ENCODE measurements around the gene HMOX2. TPM values are rescaled to one million over a fixed set of nuclear protein-coding genes. Genes with fewer than 3 reads are reported as not detected.

Gene HMOX2
- total RNA-seq, 2 donors from 2014 or later = 46.8 to 55.7 TPM

GRCh38 chr16:4455081-4455480 lies 21.1 kb upstream of the HMOX2 start:
- Histone ChIP-seq H3K36me3 (peaks cover 8% of the 10 kb centered on the region), H3K9me3 (no peaks in the 10 kb centered on the region), H3K4me3 (no peak overlapping the region), H3K27me3 (no peaks in the 10 kb centered on the region), H3K9ac (ENCODE audit: low read depth in 2 of 2, low read length in 2 of 2) (no peak overlapping the region), H3K4me1 (no peaks in the 10 kb centered on the region), H3K27ac (no peak overlapping the region)
- intact Hi-C loops (cut with DNase I) = no loop called here
- no peak for DNase-seq
- no peak for TF ChIP-seq CTCF (IDR thresholded peaks at IDR 0.05)

GRCh38 chr16:4455951-4456350 lies 20.2 kb upstream of the HMOX2 start:
- Histone ChIP-seq H3K4me1 (no peaks in the 10 kb centered on the region), H3K4me3 (no peak overlapping the region), H3K9me3 (no peaks in the 10 kb centered on the region), H3K27me3 (no peaks in the 10 kb centered on the region), H3K36me3 (no peaks in the 10 kb centered on the region), H3K9ac (ENCODE audit: low read depth in 2 of 2, low read length in 2 of 2) (no peak overlapping the region), H3K27ac (no peak overlapping the region)
- intact Hi-C loops (cut with DNase I) = no loop called here
- no peak for TF ChIP-seq CTCF (IDR thresholded peaks at IDR 0.05)
- DNase-seq = no peak

GRCh38 chr16:4460936-4461249 lies 15.3 kb upstream of the HMOX2 start:
- intact Hi-C loops (cut with DNase I) = no loop called here
- Histone ChIP-seq H3K4me1 (no peaks in the 10 kb centered on the region), H3K36me3 (peaks cover 8% of the 10 kb centered on the region), H3K27ac (no peak overlapping the region), H3K27me3 (no peaks in the 10 kb centered on the region), H3K4me3 (no peak overlapping the region), H3K9me3 (no peaks in the 10 kb centered on the region), H3K9ac (ENCODE audit: low read depth in 2 of 2, low read length in 2 of 2) (no peak overlapping the region)
- DNase-seq = no peak
- TF ChIP-seq CTCF (IDR thresholded peaks at IDR 0.05) = no peak

- intact Hi-C loops (cut with DNase I) = no loop called here
- Histone ChIP-seq H3K27ac (no peak overlapping the region), H3K9ac (ENCODE audit: low read depth in 2 of 2, low read length in 2 of 2) (no peak overlapping the region), H3K27me3 (no peaks in the 10 kb centered on the region), H3K4me3 (no peak overlapping the region), H3K9me3 (no peaks in the 10 kb centered on the region), H3K4me1 (no peaks in the 10 kb centered on the region), H3K36me3 (peaks cover 8% of the 10 kb centered on the region)
- no peak for DNase-seq
- no peak for TF ChIP-seq CTCF (IDR thresholded peaks at IDR 0.05)
These were observed 14.7 kb upstream of the HMOX2 start for GRCh38 chr16:4461250-4462085.

- peaks cover 8% of the 10 kb centered on the region for H3K36me3 ChIP-seq
- DNase-seq = no peak
- intact Hi-C loops (cut with DNase I) = no loop called here
- H3K9me3 ChIP-seq = no peaks in the 10 kb centered on the region
- H3K27me3 ChIP-seq = no peaks in the 10 kb centered on the region
- H3K27ac ChIP-seq = no peak overlapping the region
- H3K9ac ChIP-seq (ENCODE audit: low read depth in 2 of 2, low read length in 2 of 2) = no peak overlapping the region
- no peak overlapping the region for H3K4me3 ChIP-seq
- TF ChIP-seq CTCF (IDR thresholded peaks at IDR 0.05) = no peak
- H3K4me1 ChIP-seq = no peaks in the 10 kb centered on the region
These were observed 12.6 kb upstream of the HMOX2 start for GRCh38 chr16:4463522-4464163.

Measured in colonic mucosa (tissue), 4 donors.